Urothelium cell line (cell line): ENCODE results near the gene IMMP2L.
"Not testable (repeated sequence)": the region's sequence is repeated elsewhere in the genome, so short reads cannot be mapped to it uniquely, and the experiment has no call there.

Experiments
- DNase-seq: peaks from one replicate; pipeline ENCODE4 v3.0.0; 2011; ENCODE audit warnings: low spot score, mixed read lengths
- FAIRE-seq: peaks from 2 replicates; lab custom pipeline; 2011; peaks lifted over from hg19 to GRCh38; lab: Jason Lieb, UNC

IMMP2L gene

GRCh38 chr7:111091593-111092358, 470.5 kb downstream of the IMMP2L start:
- DNase-seq, result no peak
- no peak for FAIRE-seq

DNA sequence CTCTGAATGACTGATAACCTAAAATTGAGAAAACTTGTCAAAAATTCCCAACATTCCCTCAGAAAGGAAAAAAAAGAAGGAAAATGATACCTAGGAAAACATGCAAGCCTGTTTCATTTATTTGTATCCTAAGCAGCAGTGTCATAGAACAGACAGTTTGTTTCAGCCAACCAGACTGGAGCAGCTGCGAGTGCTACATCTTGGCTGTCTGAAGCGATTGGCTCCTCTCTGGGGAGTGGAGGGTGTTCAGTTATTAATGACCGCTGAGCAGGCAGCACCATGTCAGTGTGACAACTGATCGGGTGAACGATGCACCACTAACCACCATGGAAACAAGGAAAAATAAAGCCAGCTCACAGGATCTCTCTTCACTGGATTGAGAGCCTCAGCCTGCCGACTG, 471.4 kb downstream of the IMMP2L start, which contains the start of gene LRRN3:
TSS of gene LRRN3 (plus strand) at position 282 of the 400 bp plus-strand sequence. CDS start 31,646 bp downstream, outside the sequence.
- FAIRE-seq (no peak), DNase-seq (no peak)

DNA sequence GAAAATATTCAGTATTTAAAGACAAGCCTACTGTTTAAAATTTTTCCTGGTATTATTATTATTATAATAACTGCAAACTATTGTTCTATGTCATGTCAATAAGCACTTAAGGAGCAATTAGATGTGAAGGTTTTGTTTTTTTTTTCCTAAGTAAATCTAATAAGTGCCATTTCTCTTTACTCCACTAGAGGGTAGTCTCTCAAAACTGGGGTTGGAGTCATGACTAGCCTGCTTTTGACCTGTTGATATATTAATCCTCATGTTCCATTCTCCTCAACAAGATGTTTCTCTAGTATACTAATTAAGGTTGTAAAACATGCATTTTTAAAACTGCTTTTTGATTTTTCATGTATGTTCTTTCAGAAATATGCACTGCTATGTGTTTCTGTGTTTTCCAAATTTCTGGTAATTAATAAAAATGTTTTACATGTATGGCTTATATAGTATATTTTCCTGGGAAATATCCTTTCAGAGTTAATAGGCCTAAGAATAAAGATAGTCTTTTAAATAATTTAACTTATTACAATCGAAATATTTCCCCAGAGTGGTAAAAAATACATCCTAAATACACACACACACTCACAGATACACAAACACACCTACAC, 472.4 kb downstream of the IMMP2L start:
- peak; percentile 33 for DNase-seq
- no peak for FAIRE-seq

DNA sequence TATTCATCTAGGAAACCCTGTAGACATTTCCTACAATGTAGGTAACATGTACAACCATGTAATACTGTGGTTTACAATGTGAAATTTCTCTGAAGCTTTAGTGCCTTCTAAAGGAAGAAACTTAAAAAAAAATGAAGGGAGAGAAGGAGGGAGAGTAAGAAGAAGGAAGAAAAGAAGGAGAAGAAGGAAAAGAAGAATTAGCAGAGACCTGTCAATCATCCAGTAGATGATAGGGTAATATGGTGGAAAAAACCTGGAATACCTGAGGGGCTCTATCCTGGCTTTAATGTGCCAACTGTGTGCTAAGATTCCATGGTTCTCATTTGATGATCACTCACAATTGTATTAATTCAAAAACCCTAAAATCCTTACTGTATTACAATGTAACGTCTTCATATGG, 474.0 kb downstream of the IMMP2L start:
- DNase-seq, result no peak
- FAIRE-seq, result no peak

- no peak for FAIRE-seq
These were observed 475.8 kb downstream of the IMMP2L start for GRCh38 chr7:111086532-111086931.

DNA sequence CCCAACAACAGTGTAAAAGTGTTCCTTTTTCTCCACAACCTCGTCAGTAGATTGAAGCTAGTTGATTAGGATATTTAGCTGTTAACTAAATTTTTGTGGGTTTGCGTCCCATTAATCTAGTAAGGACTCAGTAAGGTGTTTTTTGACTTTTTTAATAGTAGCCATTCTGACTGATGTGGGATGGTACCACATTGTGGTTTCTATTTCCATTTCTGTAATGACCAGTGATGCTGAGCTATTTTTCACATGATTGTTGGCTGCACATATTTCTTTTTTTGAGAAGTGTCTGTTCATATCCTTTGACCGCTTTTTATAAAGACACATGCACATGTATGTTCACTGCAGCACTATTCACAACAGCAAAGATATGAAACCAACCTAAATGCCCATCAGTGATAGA, 476.9 kb downstream of the IMMP2L start:
- FAIRE-seq (no peak), DNase-seq (no peak)

More at GRCh38 chr7:111086532-111086931, 475.8 kb downstream of the IMMP2L start:
- no peak for DNase-seq

- FAIRE-seq (no peak), DNase-seq (no peak)
These were observed 478.9 kb downstream of the IMMP2L start for GRCh38 chr7:111083413-111083812.

- FAIRE-seq (no peak), DNase-seq (no peak)
These were observed 479.9 kb downstream of the IMMP2L start for GRCh38 chr7:111082351-111082750.

GRCh38 chr7:111081546-111082267, 480.6 kb downstream of the IMMP2L start:
- FAIRE-seq, result no peak
- no peak for DNase-seq

DNA sequence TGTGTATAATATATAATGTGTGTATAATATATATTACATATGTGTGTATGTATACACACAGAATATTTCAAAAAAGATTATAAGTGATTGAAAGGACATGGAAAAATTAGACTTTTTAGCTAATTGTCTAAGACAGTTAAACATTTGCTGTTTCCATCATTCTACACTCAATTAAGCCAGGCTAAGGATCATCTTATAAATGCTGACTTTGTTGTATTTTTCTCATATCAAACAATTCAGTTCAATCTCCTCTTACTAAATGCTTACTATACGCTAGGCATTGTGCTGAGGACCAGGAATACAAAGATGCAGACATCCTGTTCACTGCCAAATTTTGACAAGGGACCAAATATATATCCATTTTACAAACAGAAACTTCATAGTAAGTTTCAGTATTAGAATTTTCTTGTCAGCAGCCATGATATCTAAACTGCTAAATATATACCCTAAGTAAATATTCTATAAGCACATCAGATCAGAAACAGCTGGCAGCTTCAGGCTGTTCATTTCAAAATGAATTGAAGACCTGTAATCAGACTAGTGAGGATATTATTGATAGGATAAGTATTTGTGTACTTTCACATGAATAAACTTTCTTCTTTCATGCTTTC, 481.7 kb downstream of the IMMP2L start:
- FAIRE-seq (no peak), DNase-seq (no peak)

DNA sequence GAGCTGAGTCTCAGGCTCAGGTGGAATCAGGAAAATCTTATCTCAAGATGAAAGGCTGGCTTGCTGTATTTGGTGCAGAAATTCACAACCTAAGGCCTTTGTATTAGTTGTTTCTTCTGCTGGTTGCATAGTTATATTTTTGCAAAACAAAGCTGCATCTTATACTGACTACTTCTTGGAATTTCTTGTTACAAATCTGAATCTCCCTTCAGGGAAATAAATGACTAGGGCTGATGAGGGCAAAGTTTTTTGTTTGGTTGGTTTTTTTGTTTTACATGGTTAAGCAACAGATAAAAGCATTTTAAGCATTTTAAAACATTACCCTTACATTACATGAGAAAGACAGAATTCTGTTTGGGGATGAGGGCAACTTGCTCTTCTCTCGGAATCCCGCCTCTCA, 485.3 kb downstream of the IMMP2L start:
- DNase-seq (no peak), FAIRE-seq (no peak)

- DNase-seq (peak; percentile 77), FAIRE-seq (no peak)
These were observed 486.1 kb downstream of the IMMP2L start for GRCh38 chr7:111076205-111076604.

GRCh38 chr7:111075498-111075897, 486.8 kb downstream of the IMMP2L start:
- no peak for DNase-seq
- no peak for FAIRE-seq

DNA sequence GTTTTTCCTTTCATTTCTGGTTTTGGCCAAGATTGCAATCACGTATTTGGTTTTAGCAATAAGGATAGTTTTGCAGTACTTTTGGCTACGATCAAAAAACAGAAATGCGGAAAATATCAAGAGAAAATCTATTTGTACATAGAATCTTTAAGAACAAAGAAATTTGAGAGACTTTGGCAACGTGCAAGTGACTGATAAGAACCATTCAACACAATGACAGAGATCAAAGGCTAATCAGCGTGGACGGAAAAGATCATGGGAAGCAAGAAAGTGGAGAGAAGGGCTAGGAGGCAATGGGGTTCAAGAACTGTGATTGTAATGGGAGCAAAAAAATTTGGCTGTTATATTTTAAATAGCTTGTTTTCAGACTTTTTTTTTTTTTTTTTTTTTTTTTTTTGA, 487.5 kb downstream of the IMMP2L start:
- DNase-seq (no peak), FAIRE-seq (no peak)

- FAIRE-seq, result no peak
- DNase-seq, result no peak
These were observed 488.1 kb downstream of the IMMP2L start for GRCh38 chr7:111074071-111074747.

GRCh38 chr7:111072658-111073057, 489.6 kb downstream of the IMMP2L start:
- FAIRE-seq, result not testable (repeated sequence)
- DNase-seq, result peak; percentile 11

GRCh38 chr7:111071556-111071955, 490.7 kb downstream of the IMMP2L start:
- FAIRE-seq (no peak), DNase-seq (no peak)

- DNase-seq (no peak), FAIRE-seq (no peak)
These were observed 493.7 kb downstream of the IMMP2L start for GRCh38 chr7:111068618-111069017.

GRCh38 chr7:111067682-111068081, 494.6 kb downstream of the IMMP2L start:
- FAIRE-seq (no peak), DNase-seq (no peak)

- DNase-seq (no peak), FAIRE-seq (no peak)
These were observed 495.0 kb downstream of the IMMP2L start for GRCh38 chr7:111067251-111067650.

GRCh38 chr7:111063166-111063565, 499.1 kb downstream of the IMMP2L start:
- FAIRE-seq (no peak), DNase-seq (no peak)
